Upper lobe of right lung (tissue), 1 donor: Measurements from ENCODE around the gene ZNF44. TPM values are rescaled to one million over a fixed set of nuclear protein-coding genes. Genes with fewer than 3 reads are reported as not detected.

ENCODE experiments used
- ATAC-seq: fragments of 200-7000 bp; cut with Tn5 transposase; one replicate; pipeline ENCODE4 v1.9.1; 2020; ENCODE audit warnings: mild to moderate bottlenecking, moderate library complexity
- DNase-seq: peaks from one replicate; pipeline ENCODE4 v3.0.0-alpha.2; 2020
- H3K27ac ChIP-seq: fragments of 200-600 bp; one replicate; pipeline ENCODE4 v1.8.0; 2022
- H3K27me3 ChIP-seq: fragments of 200-600 bp; one replicate; pipeline ENCODE4 v1.8.0; 2022; ENCODE audit warnings: mild to moderate bottlenecking
- H3K36me3 ChIP-seq: fragments of 200-600 bp; one replicate; pipeline ENCODE4 v1.8.0; 2022
- H3K4me1 ChIP-seq: fragments of 200-600 bp; one replicate; pipeline ENCODE4 v1.8.0; 2022
- H3K4me3 ChIP-seq: fragments of 200-600 bp; one replicate; pipeline ENCODE4 v1.8.0; 2022; ENCODE audit warnings: mild to moderate bottlenecking
- H3K9me3 ChIP-seq: fragments of 200-600 bp; one replicate; pipeline ENCODE4 v1.8.0; 2022
- intact Hi-C: fragments of 100-400 bp; cut with DNase I; formaldehyde crosslinking; loops from one replicate; pipeline ENCODE4 v1.11.0; 2022
- total RNA-seq: library from RNA; stranded (reverse); fragmentation: NEBNext Ultra II Directional; extraction: Animal tissue kit (Norgen Biotek cat#: 25700); gene quantifications from one replicate; pipeline ENCODE4 v1.2.1, GENCODE V29; 2021
- TF ChIP-seq, protein P1 (sequence below): fragments of 200-600 bp; IDR thresholded peaks from one replicate; pipeline ENCODE4 v1.8.0; 2022; ENCODE audit warnings: antibody characterized with exemption
- donor health status: DM: no; HTN: yes; CAD: no; lungs with severe emphysema.

The ZNF44 gene
- total RNA-seq, 1 donor from 2014 or later: 12.6 TPM

DNA sequence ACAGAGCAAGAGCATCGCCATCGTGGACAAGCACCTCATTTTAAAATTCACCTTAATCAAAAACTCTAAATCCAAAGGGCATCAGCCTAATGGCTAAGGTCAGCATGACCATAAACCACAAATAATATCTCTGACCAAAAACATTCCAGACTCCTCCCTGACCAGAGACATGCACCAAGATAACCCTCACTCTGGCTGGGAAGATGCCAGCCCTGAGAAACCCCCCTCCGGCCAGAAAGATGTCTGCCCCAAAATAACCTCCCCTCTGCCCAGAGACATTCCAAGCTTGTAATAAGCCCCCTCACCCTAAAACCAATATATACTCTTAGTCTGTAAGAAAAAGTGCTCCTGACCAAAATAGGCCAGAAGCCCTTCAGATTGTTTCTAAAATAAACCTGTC, 61.7 kb downstream of the ZNF44 start:
- ATAC-seq (no peak), DNase-seq (no peak)
- H3K27me3 ChIP-seq: no peaks in the 10 kb centered on the region
- H3K36me3 ChIP-seq: peaks cover 8% of the 10 kb centered on the region
- TF ChIP-seq, protein P1, sequence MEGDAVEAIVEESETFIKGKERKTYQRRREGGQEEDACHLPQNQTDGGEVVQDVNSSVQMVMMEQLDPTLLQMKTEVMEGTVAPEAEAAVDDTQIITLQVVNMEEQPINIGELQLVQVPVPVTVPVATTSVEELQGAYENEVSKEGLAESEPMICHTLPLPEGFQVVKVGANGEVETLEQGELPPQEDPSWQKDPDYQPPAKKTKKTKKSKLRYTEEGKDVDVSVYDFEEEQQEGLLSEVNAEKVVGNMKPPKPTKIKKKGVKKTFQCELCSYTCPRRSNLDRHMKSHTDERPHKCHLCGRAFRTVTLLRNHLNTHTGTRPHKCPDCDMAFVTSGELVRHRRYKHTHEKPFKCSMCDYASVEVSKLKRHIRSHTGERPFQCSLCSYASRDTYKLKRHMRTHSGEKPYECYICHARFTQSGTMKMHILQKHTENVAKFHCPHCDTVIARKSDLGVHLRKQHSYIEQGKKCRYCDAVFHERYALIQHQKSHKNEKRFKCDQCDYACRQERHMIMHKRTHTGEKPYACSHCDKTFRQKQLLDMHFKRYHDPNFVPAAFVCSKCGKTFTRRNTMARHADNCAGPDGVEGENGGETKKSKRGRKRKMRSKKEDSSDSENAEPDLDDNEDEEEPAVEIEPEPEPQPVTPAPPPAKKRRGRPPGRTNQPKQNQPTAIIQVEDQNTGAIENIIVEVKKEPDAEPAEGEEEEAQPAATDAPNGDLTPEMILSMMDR: no peak
- no peaks in the 10 kb centered on the region for H3K4me1 ChIP-seq
- no peak overlapping the region for H3K27ac ChIP-seq
- no peak overlapping the region for H3K4me3 ChIP-seq
- intact Hi-C loops: no loop called here
- peaks cover 4% of the 10 kb centered on the region for H3K9me3 ChIP-seq

DNA sequence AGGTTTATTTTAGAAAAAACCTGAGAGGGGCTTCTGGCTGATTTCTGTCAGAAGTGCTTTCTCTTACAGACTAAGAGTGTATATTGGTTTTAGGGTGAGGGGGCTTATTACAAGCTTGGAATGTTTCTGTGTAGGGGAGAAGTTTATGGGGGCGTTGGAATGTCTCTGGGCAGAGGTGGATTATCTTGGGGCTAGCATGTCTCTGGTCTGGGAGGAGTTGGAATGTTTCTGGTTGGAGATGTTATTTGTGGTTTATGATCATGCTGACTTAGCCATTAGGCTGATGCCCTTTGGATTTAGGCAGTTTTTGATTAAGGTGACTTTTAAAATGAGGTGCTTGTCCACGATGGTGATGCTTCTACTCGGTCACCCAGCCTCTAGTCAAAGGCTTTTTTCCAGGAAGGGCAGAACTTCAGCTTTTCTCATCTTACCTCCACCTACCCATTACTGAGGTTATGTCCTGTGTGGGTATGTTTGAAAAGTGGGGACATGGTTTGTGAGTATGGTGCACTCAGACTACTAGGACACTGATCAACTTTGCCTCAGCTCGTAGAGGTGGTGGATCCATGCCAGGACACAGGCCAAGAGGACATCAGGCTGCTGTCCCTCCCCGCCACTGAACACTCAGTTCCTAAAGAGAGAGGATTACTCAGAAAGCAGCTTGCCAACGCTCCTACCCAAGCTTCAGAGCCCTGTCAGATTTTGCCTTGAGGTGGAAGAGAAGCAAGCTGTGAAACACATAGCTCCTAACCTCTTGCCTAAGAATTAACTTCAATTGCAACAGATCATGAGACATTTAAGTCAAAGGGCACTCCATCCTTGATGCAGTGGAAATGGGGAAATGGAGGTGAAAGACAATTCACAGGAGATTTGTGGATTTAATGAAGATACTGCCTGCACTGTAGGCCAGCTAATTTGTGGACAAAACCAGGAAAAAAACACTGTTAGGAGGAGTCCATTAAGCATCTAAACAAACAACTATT, 63.6 kb downstream of the ZNF44 start:
- intact Hi-C loops: no loop called here
- Histone ChIP-seq H3K27ac (no peak overlapping the region), H3K27me3 (no peaks in the 10 kb centered on the region), H3K36me3 (peaks cover 10% of the 10 kb centered on the region), H3K9me3 (peaks cover 4% of the 10 kb centered on the region), H3K4me3 (no peak overlapping the region), H3K4me1 (no peaks in the 10 kb centered on the region)
- DNase-seq (no peak), ATAC-seq (peak; percentile 34)
- TF ChIP-seq, protein P1: no peak

DNA sequence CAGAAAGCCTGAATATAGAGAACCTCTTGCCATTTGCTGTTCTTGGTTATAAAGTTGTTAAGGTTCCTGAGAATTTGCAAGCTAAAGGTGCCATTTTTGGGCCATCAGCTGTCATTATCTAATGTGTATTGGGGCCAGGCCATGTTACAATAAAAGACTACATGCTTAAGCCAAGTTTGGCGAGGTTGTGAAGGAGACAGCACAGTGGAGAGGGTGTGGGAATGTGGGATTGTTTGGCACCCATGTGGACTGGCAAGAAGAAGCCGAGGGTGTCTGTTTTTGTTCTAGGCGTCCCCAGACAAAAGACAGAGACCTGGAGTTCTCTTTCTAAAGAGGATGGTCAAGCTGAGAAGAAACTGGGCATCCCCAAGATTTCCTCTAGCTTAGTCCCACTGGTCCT, 64.7 kb downstream of the ZNF44 start:
- Histone ChIP-seq H3K4me3 (no peak overlapping the region), H3K4me1 (no peaks in the 10 kb centered on the region), H3K27ac (no peak overlapping the region), H3K36me3 (peaks cover 14% of the 10 kb centered on the region), H3K9me3 (peaks cover 4% of the 10 kb centered on the region), H3K27me3 (no peaks in the 10 kb centered on the region)
- ATAC-seq: no peak
- TF ChIP-seq, protein P1: no peak
- intact Hi-C loops: no loop called here
- no peak for DNase-seq

DNA sequence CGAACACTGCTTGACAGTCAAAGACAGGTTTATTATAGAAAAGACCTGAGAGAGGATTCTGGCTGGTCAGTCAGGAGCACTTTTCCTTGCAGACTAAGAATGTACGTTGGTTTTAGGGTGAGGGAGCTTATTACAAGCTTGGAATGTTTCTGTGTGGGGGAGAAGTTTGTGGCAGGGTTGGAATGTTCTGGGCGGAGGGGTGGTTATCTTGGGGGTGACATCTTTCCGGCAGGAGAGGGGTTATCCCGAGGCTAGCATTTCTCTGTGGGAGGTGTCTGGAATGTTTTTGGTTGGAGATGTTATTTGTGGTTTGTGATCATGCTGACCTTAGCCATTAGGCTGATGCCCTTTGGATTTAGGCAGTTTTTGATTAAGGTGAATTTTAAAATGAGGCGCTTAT, 70.0 kb downstream of the ZNF44 start:
- intact Hi-C loops: no loop called here
- no peaks in the 10 kb centered on the region for H3K4me1 ChIP-seq
- H3K27ac ChIP-seq: no peak overlapping the region
- no peaks in the 10 kb centered on the region for H3K27me3 ChIP-seq
- ATAC-seq (no peak), DNase-seq (no peak)
- H3K4me3 ChIP-seq: no peak overlapping the region
- H3K9me3 ChIP-seq: no peaks in the 10 kb centered on the region
- TF ChIP-seq, protein P1: no peak
- peaks cover 10% of the 10 kb centered on the region for H3K36me3 ChIP-seq

- ATAC-seq (no peak), DNase-seq (no peak)
- Histone ChIP-seq H3K4me3 (no peak overlapping the region), H3K9me3 (peaks cover 6% of the 10 kb centered on the region), H3K36me3 (peaks cover 6% of the 10 kb centered on the region), H3K4me1 (no peaks in the 10 kb centered on the region), H3K27ac (no peak overlapping the region), H3K27me3 (no peaks in the 10 kb centered on the region)
- intact Hi-C loops: no loop called here
- TF ChIP-seq, protein P1: no peak
Observed at GRCh38 chr19:12222980-12223630, 71.6 kb downstream of the ZNF44 start.

Other genes starting within 250 kb of the ZNF44 start
- gene ZNF878, start 241.9 kb downstream of the ZNF44 start, total RNA-seq: not detected
- 12.0 TPM for gene ZNF844, start 230.2 kb downstream of the ZNF44 start, total RNA-seq
- gene ZNF20, start 154.5 kb downstream of the ZNF44 start, total RNA-seq: 3.3 TPM
- 8.5 TPM for gene ZNF625, start 138.1 kb downstream of the ZNF44 start, total RNA-seq
- gene ZNF136, start 131.8 kb downstream of the ZNF44 start, total RNA-seq: 14.4 TPM
- 4.2 TPM for gene ZNF563, start 38.8 kb upstream of the ZNF44 start, total RNA-seq
- 5.1 TPM for gene ZNF442, start 70.8 kb upstream of the ZNF44 start, total RNA-seq
- 8.7 TPM for gene ZNF799, start 106.4 kb upstream of the ZNF44 start, total RNA-seq
- 3.8 TPM for gene ZNF443, start 146.1 kb upstream of the ZNF44 start, total RNA-seq
- gene ZNF709, start 189.9 kb upstream of the ZNF44 start, total RNA-seq: 2.6 TPM